ENCODE measurements around the gene TPO.
A peak's percentile ranks its signal among the peaks of the same experiment; 100 is the strongest.
"Not testable (repeated sequence)": the region's sequence is repeated elsewhere in the genome, so short reads cannot be mapped to it uniquely, and the experiment has no call there.

Gene TPO

DNA sequence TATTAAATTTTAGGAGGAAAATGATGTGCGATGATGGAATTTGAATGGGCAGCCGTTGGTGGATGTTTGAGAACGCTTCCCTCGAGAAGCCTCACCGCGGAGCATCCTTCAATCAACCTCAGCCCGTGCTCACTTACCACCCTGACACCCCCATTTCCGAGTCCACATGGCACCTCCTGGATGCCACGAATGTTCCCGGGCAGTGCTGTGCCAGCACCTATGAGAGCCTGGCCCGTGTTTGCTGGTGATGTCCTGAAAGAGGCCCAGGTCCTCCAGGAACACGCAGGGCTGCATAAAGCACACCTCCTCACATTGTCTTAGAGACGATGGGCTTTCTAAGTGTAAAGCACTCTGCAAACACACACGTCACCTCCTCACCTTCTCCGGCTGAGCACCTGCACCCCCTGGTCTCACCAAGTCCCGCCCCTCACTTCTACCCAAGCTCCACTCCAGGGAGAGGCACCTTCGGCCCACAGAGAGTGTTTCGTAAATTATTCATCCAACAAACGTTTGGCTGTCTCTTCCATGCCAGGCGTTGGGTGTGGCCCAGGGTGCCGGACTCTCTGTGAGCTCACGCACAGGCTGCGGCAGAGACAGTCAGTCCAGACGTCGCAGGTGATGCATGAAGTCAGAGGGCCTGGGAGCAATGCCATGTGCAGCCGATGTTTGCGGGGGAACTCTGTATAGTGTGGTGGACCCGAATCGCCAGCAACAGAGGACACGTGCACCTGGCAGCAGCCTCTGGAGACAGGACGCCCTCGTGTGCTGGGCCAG, 150.0 kb downstream of the TPO start:
- DNase-seq: no peak

DNA sequence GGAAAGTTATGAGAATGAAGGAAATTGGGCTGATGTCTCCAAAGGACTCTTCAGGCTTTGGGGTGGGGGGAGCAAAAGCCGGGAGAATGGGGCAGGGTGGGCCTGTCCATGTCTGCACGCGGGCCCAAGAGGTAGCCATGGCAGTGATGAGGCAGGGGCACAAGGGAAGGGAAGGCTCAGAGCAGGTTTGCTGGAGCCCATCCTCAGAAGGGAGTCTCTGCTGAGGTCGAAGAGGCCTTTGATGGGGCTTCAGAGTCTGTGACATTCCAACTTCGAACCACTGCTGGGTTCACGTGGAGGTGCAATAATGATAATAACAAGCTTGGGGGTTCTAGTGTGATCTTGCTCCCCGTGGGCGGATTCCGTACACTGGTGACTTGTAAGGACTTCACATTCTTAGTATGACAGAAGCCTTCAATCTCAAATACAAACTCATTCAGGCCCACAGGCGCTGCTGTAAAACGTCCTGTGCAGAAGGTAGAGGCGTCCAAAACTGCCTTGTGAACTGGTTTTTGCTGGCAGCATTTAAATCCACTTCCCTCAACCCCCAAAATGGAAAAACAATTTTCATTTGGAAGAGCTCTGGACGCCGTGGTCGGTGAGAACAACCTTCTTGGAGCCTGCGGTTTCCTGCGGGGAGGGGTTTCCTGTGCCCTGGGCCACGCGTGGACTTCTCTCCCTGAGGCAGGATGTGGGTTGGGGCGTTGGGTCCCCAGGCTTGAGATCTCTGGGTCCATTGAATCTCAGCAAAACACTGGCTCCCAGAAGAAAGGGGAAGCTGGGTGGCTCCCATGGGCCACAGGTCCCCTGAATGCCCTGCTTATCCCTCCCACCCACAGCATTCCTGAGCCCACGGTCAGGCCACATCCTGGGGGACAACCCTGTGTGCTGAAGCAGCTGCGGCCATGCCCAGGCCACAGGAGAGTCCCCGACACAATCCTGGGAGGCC, 151.0 kb downstream of the TPO start:
- peak in 1 of 2 donors; percentile 47 for DNase-seq

DNA sequence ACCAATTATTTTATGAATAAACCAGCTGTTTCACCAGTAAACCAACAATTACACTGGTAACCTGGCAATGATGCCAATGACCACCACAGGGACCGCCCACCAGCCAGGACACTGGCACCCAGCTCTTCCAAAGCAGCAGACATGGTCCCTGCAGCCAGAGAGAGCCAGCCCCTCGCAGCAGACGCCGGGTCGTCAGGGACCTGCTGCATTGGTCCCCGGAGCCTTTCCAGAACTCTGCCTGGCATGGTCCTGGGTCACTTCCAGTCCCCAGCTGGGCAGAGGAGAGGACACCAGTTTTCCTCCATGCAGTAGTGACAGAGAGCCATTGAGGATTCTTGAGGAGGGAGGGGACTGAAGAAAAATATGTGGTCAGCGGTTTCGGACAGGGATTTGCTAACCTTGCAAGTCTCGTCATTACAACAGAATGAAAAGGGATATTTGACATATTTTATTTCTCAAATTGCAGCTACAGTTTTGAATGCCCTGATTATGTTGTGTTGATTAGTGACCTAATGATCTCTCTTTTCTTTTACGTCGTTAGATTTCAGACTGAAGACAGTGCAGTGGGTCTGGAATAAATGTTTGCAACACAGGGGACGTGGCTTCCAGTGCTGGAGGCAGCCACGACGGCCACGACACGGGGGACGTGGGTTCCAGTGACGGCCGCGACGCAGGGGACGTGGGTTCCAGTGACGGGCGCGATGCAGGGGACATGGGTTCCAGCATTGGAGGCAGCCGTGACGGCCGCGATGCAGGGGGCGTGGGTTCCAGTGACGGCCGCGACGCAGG, 154.5 kb downstream of the TPO start:
- no peak for DNase-seq

DNA sequence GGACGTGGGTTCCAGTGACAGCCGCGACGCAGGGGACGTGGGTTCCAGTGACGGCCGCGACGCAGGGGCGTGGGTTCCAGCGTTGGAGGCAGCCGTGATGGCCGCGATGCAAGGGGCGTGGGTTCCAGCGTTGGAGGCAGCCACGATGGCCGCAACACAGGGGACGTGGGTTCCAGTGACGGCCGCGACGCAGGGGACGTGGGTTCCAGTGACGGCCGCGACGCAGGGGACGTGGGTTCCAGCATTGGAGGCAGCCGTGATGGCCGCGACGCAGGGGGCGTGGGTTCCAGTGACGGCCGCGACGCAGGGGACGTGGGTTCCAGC, 155.0 kb downstream of the TPO start:
- DNase-seq: not testable (repeated sequence)

DNA sequence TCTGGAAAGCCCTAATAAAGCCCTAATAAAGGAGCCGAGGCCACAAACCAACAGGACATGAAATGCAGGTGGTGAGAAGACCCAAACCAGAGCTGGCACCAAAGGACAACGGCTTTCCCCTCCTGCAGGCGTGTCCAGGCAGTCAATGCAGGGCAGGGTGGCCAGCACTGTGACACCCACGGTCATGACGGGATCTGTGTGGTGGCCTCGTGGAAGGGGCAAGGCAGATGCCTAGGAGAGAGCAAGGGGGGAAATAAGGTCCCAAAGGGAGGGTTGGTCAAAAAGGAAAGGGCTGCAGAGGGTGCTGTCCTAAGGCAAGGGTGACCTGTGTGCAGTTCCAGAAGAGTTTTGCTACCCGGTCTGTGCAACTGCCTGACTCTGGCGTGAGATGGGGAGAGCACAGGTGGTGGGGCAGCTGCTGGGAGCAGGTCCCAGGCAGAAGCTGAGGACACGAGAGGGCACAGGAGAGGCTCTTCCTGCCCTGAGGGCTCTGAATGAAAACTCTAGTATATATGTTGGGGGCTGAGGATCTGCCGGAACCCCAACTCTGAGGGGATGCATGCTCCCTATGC, 156.7 kb downstream of the TPO start:
- no peak for DNase-seq

DNA sequence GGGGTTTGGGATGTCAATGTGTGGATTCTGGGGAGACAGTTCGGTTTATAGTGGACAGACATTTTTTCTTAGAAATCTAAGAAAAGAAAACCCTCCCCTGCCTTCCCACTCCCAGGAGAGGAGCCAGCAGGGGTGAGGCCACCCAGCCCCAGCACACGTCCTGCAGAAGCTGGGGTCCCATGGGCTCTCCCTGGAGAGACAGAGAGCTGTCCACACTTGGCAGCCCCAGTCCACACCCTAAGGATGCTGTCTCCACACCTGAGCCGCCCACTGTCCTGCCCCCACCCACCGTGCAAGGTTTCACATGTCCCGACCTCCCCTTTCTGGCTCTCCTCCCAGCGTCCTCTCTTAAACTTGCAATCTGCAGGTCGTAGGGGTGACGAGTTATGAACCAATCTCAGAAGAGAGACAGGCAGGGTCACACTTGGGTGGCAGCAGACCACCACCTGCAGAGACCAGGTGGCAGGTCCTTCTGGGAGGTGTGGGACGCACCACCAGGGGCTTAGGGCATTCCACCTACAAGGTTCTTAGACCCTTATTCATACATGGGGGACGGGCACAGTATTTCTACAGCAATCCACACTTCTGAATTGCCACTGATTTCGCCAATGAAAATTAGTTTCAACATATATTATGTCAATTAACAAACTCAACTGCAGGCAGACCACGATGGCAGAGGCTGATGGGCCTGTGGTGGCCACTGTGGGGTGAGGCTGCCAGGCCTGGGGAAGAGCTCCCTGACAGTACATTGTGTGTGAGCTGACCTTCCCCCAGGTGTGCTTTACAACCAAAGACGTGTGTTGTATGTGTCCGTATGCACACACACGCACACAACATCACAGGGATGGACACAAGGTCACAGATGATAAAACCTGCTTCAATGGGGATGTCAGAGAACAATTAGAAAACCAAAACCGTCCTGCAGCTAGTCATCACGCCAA, 158.5 kb downstream of the TPO start:
- DNase-seq: no peak

DNA sequence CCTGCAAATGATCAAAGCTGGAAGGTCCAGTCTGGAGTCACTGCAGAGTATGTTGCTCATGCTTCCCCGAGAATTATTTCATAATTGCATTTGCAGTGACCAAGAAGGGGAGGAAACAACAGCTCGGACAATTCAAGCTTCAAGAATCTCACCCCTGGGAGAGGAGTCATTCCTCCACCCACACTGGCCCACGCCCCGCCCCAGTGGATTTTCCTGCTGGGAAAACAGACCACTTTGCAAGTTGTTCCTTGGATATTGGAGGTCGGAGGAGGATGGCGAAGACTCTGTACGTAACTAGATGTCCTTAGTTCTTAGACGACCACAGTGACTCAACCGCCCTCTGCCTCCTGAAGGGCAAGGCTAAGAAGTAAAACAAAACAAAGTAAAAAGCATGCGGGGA, 159.4 kb downstream of the TPO start:
- no peak for DNase-seq

DNA sequence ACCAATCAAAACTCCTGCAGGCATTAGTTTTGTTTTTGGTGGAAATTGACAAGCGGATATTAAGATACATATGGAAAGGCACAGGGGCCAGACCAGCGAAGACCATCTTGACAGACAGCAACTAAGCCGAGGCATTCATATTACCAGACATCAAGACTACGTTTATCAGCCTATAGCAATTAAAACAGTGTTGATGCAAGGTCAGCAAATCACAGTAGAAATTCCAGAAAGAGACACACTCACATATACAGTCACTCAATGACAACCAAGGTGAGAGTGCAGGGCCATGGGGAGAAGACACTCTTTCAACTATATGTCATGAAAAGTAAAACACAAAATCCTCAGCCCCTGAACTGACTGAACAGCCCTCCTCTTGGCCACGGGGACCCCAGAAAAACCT, 164.6 kb downstream of the TPO start:
- DNase-seq: no peak

DNA sequence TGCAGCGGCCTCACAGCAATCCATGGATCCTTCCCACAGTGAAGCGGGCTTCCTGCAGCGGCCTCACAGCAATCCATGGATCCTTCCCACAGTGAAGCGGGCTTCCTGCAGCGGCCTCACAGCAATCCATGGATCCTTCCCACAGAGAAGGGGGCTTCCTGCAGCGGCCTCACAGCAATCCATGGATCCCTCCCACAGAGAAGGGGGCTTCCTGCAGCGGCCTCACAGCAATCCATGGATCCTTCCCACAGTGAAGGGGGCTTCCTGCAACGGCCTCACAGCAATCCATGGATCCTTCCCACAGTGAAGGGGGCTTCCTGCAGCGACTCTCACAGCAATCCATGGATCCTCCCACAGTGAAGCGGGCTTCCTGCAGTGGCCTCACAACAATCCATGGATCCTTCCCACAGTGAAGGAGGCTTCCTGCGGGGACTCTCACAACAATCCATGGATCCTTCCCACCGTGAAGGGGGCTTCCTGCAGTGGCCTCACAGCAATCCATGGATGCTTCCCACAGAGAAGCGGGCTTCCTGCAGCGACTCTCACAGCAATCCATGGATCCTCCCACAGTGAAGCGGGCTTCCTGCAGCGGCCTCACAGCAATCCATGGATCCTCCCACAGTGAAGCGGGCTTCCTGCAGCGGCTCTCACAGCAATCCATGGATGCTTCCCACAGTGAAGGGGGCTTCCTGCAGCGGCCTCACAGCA, 168.1 kb downstream of the TPO start:
- not testable (repeated sequence) for DNase-seq

DNA sequence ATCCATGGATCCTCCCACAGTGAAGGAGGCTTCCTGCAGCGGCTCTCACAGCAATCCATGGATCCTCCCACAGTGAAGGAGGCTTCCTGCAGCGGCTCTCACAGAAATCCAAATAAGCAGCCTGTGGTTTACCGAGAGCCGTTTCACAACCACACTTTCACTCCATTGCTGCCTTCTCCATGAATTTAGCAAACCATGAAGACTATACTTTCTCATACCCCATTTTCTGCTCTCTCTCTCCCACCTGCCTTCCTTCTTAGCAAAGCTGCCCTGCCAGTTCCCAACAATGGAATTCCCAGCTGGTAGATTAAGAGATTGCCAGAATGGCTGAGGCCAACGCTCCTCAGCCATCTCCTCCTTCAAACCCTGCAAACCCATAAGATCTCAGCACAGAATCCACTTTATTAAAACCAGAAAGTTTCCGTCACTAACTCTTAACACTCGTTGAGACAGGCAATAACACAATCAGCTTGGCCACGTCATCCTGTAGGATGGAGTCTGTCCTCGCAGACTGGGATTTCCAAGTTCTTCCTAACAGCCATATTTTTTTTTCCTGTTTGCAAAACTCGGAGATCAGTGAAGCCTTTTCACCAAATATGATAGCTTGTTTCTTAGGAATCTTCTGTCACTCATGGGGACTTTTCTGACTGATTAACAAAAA, 168.8 kb downstream of the TPO start:
- DNase-seq: no peak

DNA sequence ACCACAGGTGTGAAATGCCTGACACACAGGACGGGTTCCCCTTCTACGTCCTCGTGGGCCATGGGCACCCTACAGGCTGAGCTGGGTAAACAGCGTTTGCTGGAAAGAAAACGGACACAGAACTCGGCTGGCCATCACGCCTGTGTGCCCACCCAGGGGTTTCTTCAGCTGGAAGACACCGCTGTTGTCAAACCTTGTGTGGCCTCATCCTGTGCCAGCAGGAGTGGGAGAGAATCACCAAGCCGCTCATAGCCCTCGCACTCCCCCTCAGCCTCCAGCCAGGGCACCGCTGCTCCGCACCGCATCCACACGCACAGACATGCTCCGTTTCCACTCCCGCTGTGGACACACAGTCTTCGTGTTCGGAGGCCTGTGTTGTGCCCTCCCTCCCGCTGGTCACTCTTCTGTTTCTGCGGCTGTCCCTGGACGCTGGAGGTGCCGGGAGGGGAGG, 169.7 kb downstream of the TPO start:
- DNase-seq: no peak

DNA sequence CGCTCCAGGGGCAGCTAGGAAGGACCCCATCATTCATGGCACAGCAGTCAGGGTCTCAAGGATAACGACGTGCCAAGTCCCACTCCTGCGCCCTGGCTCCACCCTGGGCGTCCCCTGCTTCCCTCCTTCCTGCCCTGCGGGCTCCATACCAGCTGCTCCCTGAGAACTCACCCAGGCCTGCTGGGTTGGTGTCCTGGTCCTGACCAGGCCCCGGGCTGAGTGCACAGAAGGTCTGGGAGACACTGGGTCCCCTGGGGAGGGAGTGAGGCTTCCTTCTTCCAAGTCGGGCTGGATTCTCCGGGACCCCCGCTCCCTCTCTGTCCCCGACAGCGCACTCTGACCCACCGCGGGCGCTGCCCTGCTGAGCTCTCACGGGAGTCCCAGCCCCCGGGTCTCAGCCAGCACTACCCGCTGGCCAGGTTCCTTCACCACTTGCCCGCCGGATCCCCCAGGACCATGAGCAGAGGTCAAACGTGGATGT, 170.8 kb downstream of the TPO start:
- DNase-seq: no peak

DNA sequence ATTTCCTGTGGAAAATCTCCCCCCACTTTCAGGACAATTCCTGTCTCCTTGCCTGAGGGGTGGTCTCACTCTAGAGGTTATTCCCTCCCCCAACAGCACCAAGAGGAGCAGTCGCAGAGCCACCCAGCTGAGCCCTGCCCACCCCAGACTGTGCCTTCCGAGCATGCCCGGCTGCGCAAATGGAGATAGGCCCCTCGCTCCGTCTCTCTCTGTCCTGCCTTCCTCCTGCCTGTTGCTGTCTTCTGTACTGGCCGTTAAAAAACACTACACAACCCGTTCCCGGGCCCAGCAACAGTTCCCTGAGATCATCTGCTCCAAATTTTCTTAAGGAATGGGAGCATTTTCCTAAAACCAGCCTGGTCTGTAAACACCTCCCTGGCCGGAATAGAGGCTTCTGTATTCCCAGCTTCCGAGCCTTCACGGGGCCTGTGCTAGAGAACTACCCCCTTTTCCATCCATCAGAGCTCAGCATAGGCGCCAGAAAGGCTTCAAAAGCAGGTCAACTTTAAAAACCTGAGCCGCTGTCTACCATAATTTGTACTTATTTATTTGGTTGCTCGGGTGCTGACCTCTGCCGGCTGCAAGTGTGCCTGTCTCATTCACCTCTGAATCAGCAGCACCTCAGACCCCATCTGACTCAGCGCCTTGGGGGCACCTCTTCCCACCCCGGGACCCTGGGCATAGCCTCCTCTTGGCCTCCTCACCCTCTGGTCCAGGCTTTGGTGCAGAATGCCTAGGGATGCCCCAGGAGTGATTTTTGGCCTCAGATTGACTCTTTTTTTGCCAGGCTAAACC, 171.6 kb downstream of the TPO start:
- no peak for DNase-seq

DNA sequence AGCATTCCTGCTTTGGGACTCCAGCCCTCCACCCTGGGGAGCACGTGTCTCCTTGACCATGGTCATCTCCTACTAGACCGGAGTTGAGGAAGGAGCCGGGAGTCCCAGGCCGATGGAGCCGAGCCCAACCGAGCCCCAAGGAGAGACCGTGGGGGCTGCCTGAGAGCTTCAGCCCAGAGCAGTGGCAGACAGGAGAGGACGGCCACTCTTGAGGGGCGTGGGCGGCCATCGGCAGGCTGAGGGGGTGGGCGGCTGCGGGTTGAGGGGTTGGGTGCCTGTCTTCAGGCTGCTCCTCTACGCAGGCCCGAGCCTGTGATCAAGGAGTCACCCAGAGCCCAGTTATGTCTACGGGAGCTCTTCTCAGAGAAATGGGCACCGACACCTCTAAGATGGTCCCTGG, 172.4 kb downstream of the TPO start:
- no peak for DNase-seq

DNA sequence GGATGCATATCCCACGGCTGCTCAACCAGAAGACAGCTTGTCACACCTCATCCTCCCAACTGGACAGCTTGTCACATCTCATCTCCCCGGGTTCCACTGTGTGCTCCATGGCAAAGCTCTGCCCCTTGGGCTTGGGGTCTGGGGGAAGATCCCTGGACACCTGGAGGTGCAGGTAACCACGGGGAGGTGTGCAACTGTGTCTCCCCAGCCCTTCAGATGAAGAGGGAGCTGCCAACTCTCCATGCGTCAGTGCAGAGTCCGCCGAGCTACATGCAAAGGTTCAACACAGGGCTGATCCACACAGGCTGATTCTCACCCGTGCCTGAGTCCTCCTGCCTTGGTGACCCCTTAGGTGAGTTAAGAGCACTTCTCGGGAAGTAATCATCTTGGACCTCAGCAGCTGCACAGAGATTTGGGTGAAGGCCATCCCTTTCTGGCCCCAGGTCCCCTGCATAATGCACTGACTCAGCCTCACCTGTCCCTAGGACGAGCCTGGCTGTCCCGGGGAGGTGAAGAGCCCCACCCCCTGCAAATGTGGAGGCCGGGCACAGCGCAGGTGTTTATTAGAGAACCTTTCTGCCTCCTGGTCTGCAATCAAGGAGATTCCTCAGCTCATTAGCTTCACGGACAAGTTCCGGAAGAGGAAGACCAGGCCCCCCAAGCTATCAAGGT, 173.1 kb downstream of the TPO start:
- no peak for DNase-seq

DNA sequence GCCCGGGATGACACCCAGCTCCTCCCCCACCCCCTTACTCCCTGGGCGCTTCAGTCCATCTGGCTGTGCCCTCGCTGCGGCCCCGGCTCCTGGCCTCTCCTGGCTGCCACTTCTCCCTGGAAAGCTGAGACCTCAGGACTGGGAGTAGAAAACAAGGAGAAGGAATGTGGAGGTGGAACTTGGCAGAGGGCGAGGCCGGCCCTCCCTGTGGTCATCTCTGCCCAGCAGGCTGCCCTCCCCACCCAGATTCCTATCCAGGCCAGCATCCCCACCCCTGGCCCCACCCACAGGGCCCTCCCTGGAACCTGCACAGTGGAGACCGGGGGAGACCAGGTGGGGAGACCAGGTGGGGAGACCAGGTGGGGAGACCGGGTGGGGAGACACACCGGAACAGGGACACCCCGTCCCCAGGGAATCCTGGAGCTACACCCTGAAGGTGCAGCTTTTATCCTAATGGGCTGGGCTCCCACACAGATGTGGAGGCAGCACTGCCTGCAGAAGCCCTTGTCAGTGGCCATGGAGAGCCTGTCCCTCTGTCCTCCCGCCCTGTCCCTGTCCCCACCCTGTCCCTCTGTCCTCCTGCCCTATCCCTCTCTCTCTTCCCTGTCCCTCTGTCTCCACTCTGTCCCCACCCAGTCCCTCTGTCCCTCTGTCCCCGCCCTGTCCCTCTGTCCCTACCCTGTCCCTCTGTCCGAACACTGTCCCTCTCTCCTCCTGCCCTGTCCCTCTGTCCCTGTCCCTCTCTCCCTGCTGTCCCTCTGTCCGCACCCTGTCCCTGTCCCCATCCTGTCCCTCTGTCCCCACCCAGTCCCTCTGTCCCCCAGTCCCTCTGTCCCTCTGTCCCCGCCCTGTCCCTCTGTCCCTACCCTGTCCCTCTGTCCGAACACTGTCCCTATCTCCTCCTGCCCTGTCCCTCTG, 173.9 kb downstream of the TPO start:
- DNase-seq: no peak

DNA sequence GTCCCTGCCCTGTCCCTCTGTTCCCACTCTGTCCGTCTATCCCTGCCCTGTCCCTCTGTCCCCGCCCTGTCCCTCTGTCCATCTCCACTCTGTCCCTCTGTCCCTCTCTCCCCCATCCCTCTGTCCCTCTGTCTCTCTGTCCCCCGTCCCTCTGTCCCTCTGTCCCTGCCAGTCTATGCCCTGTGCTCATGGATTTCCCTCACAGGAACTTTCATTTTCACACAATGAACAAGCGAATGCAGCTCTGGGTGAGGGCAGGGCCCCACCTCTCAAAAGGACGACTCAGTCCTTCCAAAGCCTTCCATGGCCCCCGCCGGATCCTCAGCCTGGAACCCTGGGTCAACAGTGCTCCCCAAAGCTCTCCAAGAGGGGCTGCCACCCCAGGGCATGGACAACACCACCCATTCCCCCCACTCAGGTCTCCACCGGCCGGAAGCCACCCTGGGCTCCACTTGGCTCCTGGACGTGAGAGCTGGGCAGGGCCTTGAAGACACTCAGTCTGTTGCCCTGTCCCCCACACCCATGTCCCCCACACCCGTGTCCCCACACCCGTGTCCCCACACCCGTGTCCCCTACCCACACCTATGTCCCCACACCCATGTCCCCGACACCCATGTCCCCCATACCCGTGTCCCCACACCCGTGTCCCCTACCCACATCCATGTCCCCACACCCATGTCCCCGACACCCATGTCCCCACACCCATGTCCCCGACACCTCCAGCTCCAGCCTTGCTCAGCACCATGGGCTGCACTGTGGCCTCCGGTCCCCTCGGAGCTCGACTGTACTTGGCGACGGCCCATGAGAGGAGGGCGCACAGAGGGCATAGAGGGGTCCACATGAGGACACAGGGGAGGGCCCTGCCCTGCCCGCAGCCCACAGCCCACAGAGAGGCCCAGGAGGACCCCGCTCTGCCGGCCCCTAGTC, 175.1 kb downstream of the TPO start:
- DNase-seq: no peak

Data from stimulated activated CD4-positive, alpha-beta T cell treated with anti-CD3 and anti-CD28 coated beads, Interleukin-2, amount 100 ng/mL, for 24 hours (primary cell).